Fibroblast of the aortic adventitia (primary cell): ENCODE measurements around the gene RITA1. TPM values are rescaled to one million over a fixed set of nuclear protein-coding genes. Genes with fewer than 3 reads are reported as not detected.

Source experiments
- DNase-seq: peaks from one replicate; pipeline ENCODE4 v3.0.0-alpha.2; 2010; ENCODE audit warnings: low read depth
- H3K4me3 ChIP-seq: 2 replicates; pipeline ENCODE4 v1.5.1; 2011; ENCODE audit warnings: low read depth, mild to moderate bottlenecking, control low read depth, low read length, moderate library complexity
- CTCF ChIP-seq: IDR thresholded peaks from 2 replicates; pipeline ENCODE4 v1.5.1; 2011; ENCODE audit warnings: mild to moderate bottlenecking, low read length, control low read depth, inconsistent platforms; ENCODE audit not compliant: insufficient read depth
- total RNA-seq: library from RNA; depleted of rRNA; stranded (reverse); fragments of >200 nt; gene quantifications from 2 replicates; pipeline ENCODE4 v1.2.3, GENCODE V29; 2012; ENCODE audit warnings: low replicate concordance

Gene RITA1
- total RNA-seq, 1 donor, result 13.5 TPM

GRCh38 chr12:113170457-113170856 is 15.1 kb upstream of the RITA1 start:
- DNase-seq, result no peak
- no peak for TF ChIP-seq CTCF
- H3K4me3 ChIP-seq, result no peak overlapping the region

DNA sequence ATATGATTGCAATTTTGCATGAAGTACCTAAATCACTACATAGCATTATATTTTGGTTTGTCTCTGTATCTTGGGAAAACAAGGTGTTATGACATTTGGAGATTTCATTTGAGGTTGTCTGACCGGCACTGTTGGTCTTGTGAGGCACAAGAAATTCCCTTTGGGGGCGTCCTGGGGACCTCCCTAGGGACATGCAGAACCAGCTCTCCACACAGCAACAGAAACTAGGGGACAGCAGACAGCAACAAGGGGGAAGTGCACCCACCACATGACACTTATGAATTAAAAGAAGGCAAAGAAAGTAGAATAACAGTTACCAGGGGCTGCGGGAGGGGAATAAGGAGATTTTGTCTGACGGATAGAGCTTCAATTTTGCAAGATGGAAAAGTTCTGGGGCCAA is 14.6 kb upstream of the RITA1 start:
- no peak overlapping the region for H3K4me3 ChIP-seq
- no peak for DNase-seq
- TF ChIP-seq CTCF, result no peak

- DNase-seq, result no peak
These were observed 14.0 kb upstream of the RITA1 start for GRCh38 chr12:113171543-113171942.

GRCh38 chr12:113172185-113172584 is 13.3 kb upstream of the RITA1 start:
- no peak for TF ChIP-seq CTCF
- H3K4me3 ChIP-seq, result no peak overlapping the region
- no peak for DNase-seq

More at GRCh38 chr12:113171543-113171942, 14.0 kb upstream of the RITA1 start:
- no peak overlapping the region for H3K4me3 ChIP-seq
- no peak for TF ChIP-seq CTCF

- no peak overlapping the region for H3K4me3 ChIP-seq
- DNase-seq, result no peak
- no peak for TF ChIP-seq CTCF
These were observed 12.3 kb upstream of the RITA1 start for GRCh38 chr12:113173081-113173698.

- DNase-seq, result peak; percentile 71
- no peak overlapping the region for H3K4me3 ChIP-seq
- TF ChIP-seq CTCF, result peak; percentile 98
These were observed 10.8 kb upstream of the RITA1 start for GRCh38 chr12:113174461-113175384.
